Neural cell (in vitro differentiated cells): ENCODE results near the gene NKD1. TPM values are rescaled to one million over a fixed set of nuclear protein-coding genes. Genes with fewer than 3 reads are reported as not detected.
A peak's percentile ranks its signal among the peaks of the same experiment; 100 is the strongest.

Source experiments
- H2AFZ ChIP-seq: fragments of 200-600, 300-800 bp; sonication (generic), shearing (Covaris generic); 2 replicates; pipeline ENCODE4 v1.6.0; 2014; ENCODE audit warnings: low read depth, mild to moderate bottlenecking, antibody characterized with exemption, low read length, moderate library complexity
- H3F3A ChIP-seq: fragments of 200-600 bp; shearing (Covaris generic); 2 replicates; pipeline ENCODE4 v1.6.1; 2016; ENCODE audit warnings: mild to moderate bottlenecking, moderate library complexity, mixed read lengths, antibody characterized with exemption, low read length; ENCODE audit not compliant: insufficient read depth, poor library complexity, severe bottlenecking
- H3K27ac ChIP-seq: fragments of 200-600, 300-800 bp; sonication (generic), shearing (Covaris generic); 2 replicates; pipeline ENCODE4 v1.5.1; 2014; ENCODE audit warnings: mild to moderate bottlenecking, low read length, moderate library complexity
- H3K27me3 ChIP-seq: fragments of 300-800, 200-600 bp; sonication (generic), shearing (Covaris generic); 2 replicates; pipeline ENCODE4 v1.6.0; 2014; ENCODE audit warnings: mild to moderate bottlenecking, low read depth, low read length, moderate library complexity; ENCODE audit not compliant: insufficient read depth
- H3K36me3 ChIP-seq: fragments of 300-800, 200-600 bp; sonication (generic), shearing (Covaris generic); 2 replicates; pipeline ENCODE4 v1.5.1; 2014; ENCODE audit warnings: mild to moderate bottlenecking, antibody characterized with exemption, low read length, moderate library complexity; ENCODE audit not compliant: insufficient read depth
- H3K4me2 ChIP-seq: fragments of 300-800, 200-600 bp; sonication (generic), shearing (Covaris generic); 2 replicates; pipeline ENCODE4 v1.6.0; 2014; ENCODE audit warnings: mild to moderate bottlenecking, low read length
- H3K4me3 ChIP-seq: fragments of 300-800, 200-600 bp; sonication (generic), shearing (Covaris generic); 2 replicates; pipeline ENCODE4 v1.5.1; 2014; ENCODE audit warnings: mild to moderate bottlenecking, low read length, moderate library complexity
- H3K79me2 ChIP-seq: fragments of 200-600 bp; shearing (Covaris generic); replicated peaks from 2 replicates; pipeline ENCODE4 v1.6.0; 2014; ENCODE audit warnings: mild to moderate bottlenecking, low read length, moderate library complexity; ENCODE audit not compliant: insufficient read depth
- H3K9ac ChIP-seq: fragments of 300-800, 200-600 bp; sonication (generic), shearing (Covaris generic); 2 replicates; pipeline ENCODE4 v1.6.1; 2016; ENCODE audit warnings: mild to moderate bottlenecking, low read length, mixed read lengths
- H3K9me2 ChIP-seq: fragments of 200-600 bp; shearing (Covaris generic); 2 replicates; pipeline ENCODE4 v1.6.1; 2016; ENCODE audit warnings: mild to moderate bottlenecking, low read length, mixed read lengths; ENCODE audit not compliant: insufficient read depth
- H3K9me3 ChIP-seq: fragments of 200-600, 300-800 bp; sonication (generic), shearing (Covaris generic); 2 replicates; pipeline ENCODE4 v1.6.1; 2016; ENCODE audit warnings: mild to moderate bottlenecking, mixed run types, low read length, moderate library complexity, mixed read lengths
- H4K20me1 ChIP-seq: fragments of 200-600 bp; shearing (Covaris generic); 2 replicates; pipeline ENCODE4 v1.6.1; 2016; ENCODE audit warnings: mild to moderate bottlenecking, mixed run types; ENCODE audit not compliant: insufficient read depth
- EP300 ChIP-seq: fragments of 450-650 bp; conservative IDR thresholded peaks from 2 replicates; pipeline ENCODE4 v1.6.1; 2014; ENCODE audit warnings: antibody characterized with exemption, mild to moderate bottlenecking, moderate library complexity; ENCODE audit not compliant: poor library complexity, severe bottlenecking
- EZH2 ChIP-seq: fragments of 200-600, 300-800 bp; shearing (Covaris generic), sonication (generic); IDR thresholded peaks from 2 replicates; pipeline ENCODE4 v1.6.1; 2014; ENCODE audit warnings: antibody characterized with exemption, low read length, borderline replicate concordance, mild to moderate bottlenecking; ENCODE audit not compliant: insufficient read depth, poor library complexity, severe bottlenecking
- MXI1 ChIP-seq: fragments of 450-650 bp; conservative IDR thresholded peaks from 2 replicates; pipeline ENCODE4 v1.6.1; 2014; ENCODE audit warnings: antibody characterized with exemption, mild to moderate bottlenecking; ENCODE audit not compliant: poor library complexity, severe bottlenecking
- POLR2AphosphoS5 ChIP-seq: IDR thresholded peaks from 2 replicates; pipeline ENCODE4 v1.6.1; 2012
- RAD21 ChIP-seq: fragments of 450-650 bp; conservative IDR thresholded peaks from 2 replicates; pipeline ENCODE4 v1.6.1; 2014; ENCODE audit warnings: antibody characterized with exemption, mild to moderate bottlenecking, moderate library complexity
- SMC3 ChIP-seq: fragments of 450-650 bp; conservative IDR thresholded peaks from 2 replicates; pipeline ENCODE4 v1.6.1; 2014; ENCODE audit warnings: antibody characterized with exemption, mild to moderate bottlenecking, moderate library complexity; ENCODE audit not compliant: poor library complexity
- TAF1 ChIP-seq: IDR thresholded peaks from 2 replicates; pipeline ENCODE4 v1.6.1; 2012; ENCODE audit warnings: low read depth
- polyA plus RNA-seq: library from polyadenylated mRNA; depleted of rRNA; stranded (reverse); fragments of >200 nt; gene quantifications from 2 replicates; pipeline ENCODE4 v1.2.3, GENCODE V29; 2014
- TF ChIP-seq, protein P1 (sequence below): IDR thresholded peaks from 2 replicates; pipeline ENCODE4 v1.6.1; 2012; ENCODE audit warnings: borderline replicate concordance
- TF ChIP-seq, protein P2 (sequence below): fragments of 450-650 bp; IDR thresholded peaks from 2 replicates; pipeline ENCODE4 v1.5.1; 2014; ENCODE audit warnings: antibody characterized with exemption, mild to moderate bottlenecking, moderate library complexity; ENCODE audit not compliant: poor library complexity, severe bottlenecking

The NKD1 gene
- polyA plus RNA-seq, 1 donor from 2014 or later, result 1.1 TPM

DNA sequence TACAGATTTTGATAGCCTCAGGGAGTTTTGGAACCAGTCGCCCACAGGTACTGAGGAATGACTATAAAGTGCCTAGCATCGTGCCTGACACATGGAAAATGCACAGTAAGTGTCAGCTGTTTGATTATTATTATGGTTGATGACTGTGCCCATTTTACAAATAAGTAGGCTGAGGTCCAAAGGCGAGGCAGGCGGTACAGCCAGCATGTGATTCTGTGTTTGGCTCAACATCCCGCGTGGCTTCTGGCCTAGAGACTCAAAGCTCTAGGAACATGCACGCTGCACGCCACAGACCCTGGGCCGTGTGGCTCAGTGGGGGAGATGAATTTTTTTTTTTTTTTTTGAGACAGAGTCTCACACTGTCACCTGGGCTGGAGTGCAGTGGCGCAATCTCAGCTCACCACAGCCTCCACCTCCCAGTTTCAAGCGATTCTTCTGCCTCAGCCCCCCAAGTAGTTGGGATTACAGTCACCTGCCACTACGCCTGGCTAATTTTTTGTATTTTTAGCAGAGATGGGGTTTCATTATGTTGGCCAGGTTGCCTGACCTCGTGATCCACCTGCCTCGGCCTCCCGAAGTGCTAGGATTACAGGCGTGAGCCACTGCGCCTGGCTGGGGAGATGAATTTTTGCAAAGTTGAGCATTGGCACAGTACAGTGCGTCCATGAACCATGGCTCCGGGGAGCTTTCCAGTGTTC is 57.7 kb downstream of the NKD1 start:
- Histone ChIP-seq H3F3A (no peaks in the 10 kb centered on the region), H3K36me3 (no peaks in the 10 kb centered on the region)

DNA sequence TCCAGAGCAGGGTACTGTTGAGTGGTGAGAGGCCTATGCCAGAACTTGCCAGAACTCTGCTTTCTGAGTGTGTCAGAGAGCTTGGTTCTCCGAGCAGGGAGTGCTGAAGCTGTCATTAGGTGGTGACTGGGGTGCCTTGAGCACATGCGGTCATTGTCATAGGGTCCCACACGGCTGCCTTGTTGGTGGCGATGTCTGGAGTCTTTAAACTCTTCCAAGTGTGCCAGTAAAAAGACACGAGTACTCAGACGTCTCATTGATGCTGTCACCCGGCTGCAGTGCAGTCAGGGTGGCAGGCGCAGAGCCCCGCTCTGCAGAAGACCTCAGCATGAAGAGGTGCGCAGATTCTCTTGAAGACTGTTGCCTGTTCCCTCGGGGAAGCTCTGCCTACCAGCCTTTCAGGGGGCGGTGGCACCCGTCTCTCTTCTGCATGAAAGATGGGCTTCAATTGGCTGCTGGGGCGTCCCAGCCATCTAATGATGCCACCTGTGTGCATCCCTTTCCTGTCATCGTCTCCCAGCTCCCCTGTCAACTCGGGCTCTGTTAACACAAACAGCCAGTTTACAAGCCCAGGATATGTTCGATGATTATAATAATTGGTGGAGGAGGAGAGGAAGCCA is 58.3 kb downstream of the NKD1 start:
- H3K4me3 ChIP-seq, result no peak overlapping the region
- H3K9me2 ChIP-seq, result no peaks in the 10 kb centered on the region
- no peaks in the 10 kb centered on the region for H3K27me3 ChIP-seq
- H3K27ac ChIP-seq, result no peak overlapping the region
- H4K20me1 ChIP-seq, result no peaks in the 10 kb centered on the region
- H3K9me3 ChIP-seq, result no peaks in the 10 kb centered on the region
- H2AFZ ChIP-seq, result no peak overlapping the region
- no peaks in the 10 kb centered on the region for H3K79me2 ChIP-seq
- no peak overlapping the region for H3K4me2 ChIP-seq
- H3K9ac ChIP-seq, result no peak overlapping the region
- TF ChIP-seq, protein P1, sequence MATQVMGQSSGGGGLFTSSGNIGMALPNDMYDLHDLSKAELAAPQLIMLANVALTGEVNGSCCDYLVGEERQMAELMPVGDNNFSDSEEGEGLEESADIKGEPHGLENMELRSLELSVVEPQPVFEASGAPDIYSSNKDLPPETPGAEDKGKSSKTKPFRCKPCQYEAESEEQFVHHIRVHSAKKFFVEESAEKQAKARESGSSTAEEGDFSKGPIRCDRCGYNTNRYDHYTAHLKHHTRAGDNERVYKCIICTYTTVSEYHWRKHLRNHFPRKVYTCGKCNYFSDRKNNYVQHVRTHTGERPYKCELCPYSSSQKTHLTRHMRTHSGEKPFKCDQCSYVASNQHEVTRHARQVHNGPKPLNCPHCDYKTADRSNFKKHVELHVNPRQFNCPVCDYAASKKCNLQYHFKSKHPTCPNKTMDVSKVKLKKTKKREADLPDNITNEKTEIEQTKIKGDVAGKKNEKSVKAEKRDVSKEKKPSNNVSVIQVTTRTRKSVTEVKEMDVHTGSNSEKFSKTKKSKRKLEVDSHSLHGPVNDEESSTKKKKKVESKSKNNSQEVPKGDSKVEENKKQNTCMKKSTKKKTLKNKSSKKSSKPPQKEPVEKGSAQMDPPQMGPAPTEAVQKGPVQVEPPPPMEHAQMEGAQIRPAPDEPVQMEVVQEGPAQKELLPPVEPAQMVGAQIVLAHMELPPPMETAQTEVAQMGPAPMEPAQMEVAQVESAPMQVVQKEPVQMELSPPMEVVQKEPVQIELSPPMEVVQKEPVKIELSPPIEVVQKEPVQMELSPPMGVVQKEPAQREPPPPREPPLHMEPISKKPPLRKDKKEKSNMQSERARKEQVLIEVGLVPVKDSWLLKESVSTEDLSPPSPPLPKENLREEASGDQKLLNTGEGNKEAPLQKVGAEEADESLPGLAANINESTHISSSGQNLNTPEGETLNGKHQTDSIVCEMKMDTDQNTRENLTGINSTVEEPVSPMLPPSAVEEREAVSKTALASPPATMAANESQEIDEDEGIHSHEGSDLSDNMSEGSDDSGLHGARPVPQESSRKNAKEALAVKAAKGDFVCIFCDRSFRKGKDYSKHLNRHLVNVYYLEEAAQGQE, result no peak
- no peak for TF ChIP-seq TAF1
- TF ChIP-seq RAD21, result no peak
- TF ChIP-seq EZH2, result no peak
- peak; percentile 57 for TF ChIP-seq EP300
- no peak for TF ChIP-seq SMC3
- no peak for TF ChIP-seq POLR2AphosphoS5
- H3F3A ChIP-seq, result no peaks in the 10 kb centered on the region
- no peaks in the 10 kb centered on the region for H3K36me3 ChIP-seq

More for the DNA sequence above, 57.7 kb downstream of the NKD1 start:
- H4K20me1 ChIP-seq, result no peaks in the 10 kb centered on the region
- no peak overlapping the region for H3K27ac ChIP-seq
- TF ChIP-seq MXI1, result no peak
- TF ChIP-seq POLR2AphosphoS5, result no peak
- no peak for TF ChIP-seq EP300
- TF ChIP-seq RAD21, result no peak
- TF ChIP-seq, protein P2, sequence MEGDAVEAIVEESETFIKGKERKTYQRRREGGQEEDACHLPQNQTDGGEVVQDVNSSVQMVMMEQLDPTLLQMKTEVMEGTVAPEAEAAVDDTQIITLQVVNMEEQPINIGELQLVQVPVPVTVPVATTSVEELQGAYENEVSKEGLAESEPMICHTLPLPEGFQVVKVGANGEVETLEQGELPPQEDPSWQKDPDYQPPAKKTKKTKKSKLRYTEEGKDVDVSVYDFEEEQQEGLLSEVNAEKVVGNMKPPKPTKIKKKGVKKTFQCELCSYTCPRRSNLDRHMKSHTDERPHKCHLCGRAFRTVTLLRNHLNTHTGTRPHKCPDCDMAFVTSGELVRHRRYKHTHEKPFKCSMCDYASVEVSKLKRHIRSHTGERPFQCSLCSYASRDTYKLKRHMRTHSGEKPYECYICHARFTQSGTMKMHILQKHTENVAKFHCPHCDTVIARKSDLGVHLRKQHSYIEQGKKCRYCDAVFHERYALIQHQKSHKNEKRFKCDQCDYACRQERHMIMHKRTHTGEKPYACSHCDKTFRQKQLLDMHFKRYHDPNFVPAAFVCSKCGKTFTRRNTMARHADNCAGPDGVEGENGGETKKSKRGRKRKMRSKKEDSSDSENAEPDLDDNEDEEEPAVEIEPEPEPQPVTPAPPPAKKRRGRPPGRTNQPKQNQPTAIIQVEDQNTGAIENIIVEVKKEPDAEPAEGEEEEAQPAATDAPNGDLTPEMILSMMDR, result no peak
- no peak for TF ChIP-seq TAF1
- no peak for TF ChIP-seq SMC3
- TF ChIP-seq EZH2, result no peak
- TF ChIP-seq, protein P1, result no peak
- no peak overlapping the region for H2AFZ ChIP-seq
- H3K9me3 ChIP-seq, result no peaks in the 10 kb centered on the region
- no peaks in the 10 kb centered on the region for H3K27me3 ChIP-seq
- H3K9me2 ChIP-seq, result no peaks in the 10 kb centered on the region
- H3K9ac ChIP-seq, result no peak overlapping the region
- no peak overlapping the region for H3K4me3 ChIP-seq
- no peak overlapping the region for H3K4me2 ChIP-seq
- H3K79me2 ChIP-seq, result no peaks in the 10 kb centered on the region
